SK-N-SH treated with all-trans-retinoic acid at 6 μM for 48 hours (cell line): ENCODE measurements around the gene KRT84.

ENCODE experiments used
- ATAC-seq: fragments of 200-7000 bp; cut with Tn5 transposase; 3 replicates; pipeline ENCODE4 v1.9.1; 2020; ENCODE audit warnings: mild to moderate bottlenecking, moderate library complexity
- ARNTL ChIP-seq: fragments of 450-650 bp; formaldehyde crosslinking; IDR thresholded peaks from 2 replicates; pipeline ENCODE4 v1.5.0; 2020; ENCODE audit warnings: low read depth, mild to moderate bottlenecking, moderate library complexity, borderline replicate concordance
- CREB5 ChIP-seq: fragments of 250-450 bp; sonication (Bioruptor Pico); IDR thresholded peaks from 2 replicates; pipeline ENCODE4 v1.5.1; 2020; ENCODE audit warnings: low read depth, mild to moderate bottlenecking, moderate library complexity
- GLIS3 ChIP-seq: fragments of 250-450 bp; sonication (Bioruptor Pico); IDR thresholded peaks from 2 replicates; pipeline ENCODE4 v1.5.0; 2020; ENCODE audit warnings: mild to moderate bottlenecking, moderate library complexity
- ISL1 ChIP-seq: fragments of 250-450 bp; sonication (Bioruptor Pico); IDR thresholded peaks from 2 replicates; pipeline ENCODE4 v2.1.2; 2022; ENCODE audit warnings: mild to moderate bottlenecking, moderate library complexity
- OSR1 ChIP-seq: fragments of 250-450 bp; sonication (Bioruptor Pico); IDR thresholded peaks from 2 replicates; pipeline ENCODE4 v1.8.0; 2022; ENCODE audit warnings: moderate library complexity, mild to moderate bottlenecking, inconsistent platforms
- PATZ1 ChIP-seq: fragments of 250-450 bp; sonication (Bioruptor Pico); IDR thresholded peaks from 2 replicates; pipeline ENCODE4 v1.8.0; 2020; ENCODE audit warnings: mild to moderate bottlenecking, moderate library complexity, borderline replicate concordance
- POU6F1 ChIP-seq: fragments of 250-450 bp; sonication (Bioruptor Pico); IDR thresholded peaks from 2 replicates; pipeline ENCODE4 v1.8.0; 2021; ENCODE audit warnings: low read depth, mild to moderate bottlenecking, moderate library complexity, borderline replicate concordance
- PPARA ChIP-seq: fragments of 250-450 bp; sonication (Bioruptor Pico); IDR thresholded peaks from 2 replicates; pipeline ENCODE4 v1.5.0; 2020; ENCODE audit warnings: mild to moderate bottlenecking, borderline replicate concordance
- RARB ChIP-seq: fragments of 250-450 bp; sonication (Bioruptor Pico); IDR thresholded peaks from 2 replicates; pipeline ENCODE4 v1.8.0; 2021; ENCODE audit warnings: mild to moderate bottlenecking, moderate library complexity
- SNAI2 ChIP-seq: fragments of 250-450 bp; sonication (Bioruptor Pico); IDR thresholded peaks from 2 replicates; pipeline ENCODE4 v1.5.0; 2020; ENCODE audit warnings: mild to moderate bottlenecking, moderate library complexity
- TCF4 ChIP-seq: fragments of 250-450 bp; sonication (Bioruptor Pico); IDR thresholded peaks from 2 replicates; pipeline ENCODE4 v1.8.0; 2021; ENCODE audit warnings: mild to moderate bottlenecking, moderate library complexity, borderline replicate concordance
- TOX ChIP-seq: fragments of 250-450 bp; sonication (Bioruptor Pico); IDR thresholded peaks from 2 replicates; pipeline ENCODE4 v1.8.0; 2021; ENCODE audit warnings: mild to moderate bottlenecking, moderate library complexity, borderline replicate concordance
- TSHZ2 ChIP-seq: fragments of 250-450 bp; sonication (Bioruptor Pico); IDR thresholded peaks from 2 replicates; pipeline ENCODE4 v1.5.0; 2020; ENCODE audit warnings: mild to moderate bottlenecking, moderate library complexity
- ZFP3 ChIP-seq: fragments of 250-450 bp; sonication (Bioruptor Pico); IDR thresholded peaks from 2 replicates; pipeline ENCODE4 v1.5.0; 2020; ENCODE audit warnings: mild to moderate bottlenecking, moderate library complexity
- ZNF565 ChIP-seq: fragments of 450-650 bp; formaldehyde crosslinking; conservative IDR thresholded peaks from 2 replicates; pipeline ENCODE4 v1.5.0; 2020; ENCODE audit warnings: low read depth, mild to moderate bottlenecking, moderate library complexity
- ZNF8 ChIP-seq: fragments of 450-650 bp; formaldehyde crosslinking; IDR thresholded peaks from 2 replicates; pipeline ENCODE4 v1.5.0; 2020; ENCODE audit warnings: mild to moderate bottlenecking, moderate library complexity

Gene KRT84

GRCh38 chr12:52342781-52343490 is 42.5 kb downstream of the KRT84 start:
- ATAC-seq: no peak
- TF ChIP-seq ISL1 (CRISPR knock-in tag) (no peak), POU6F1 (no peak), PPARA (no peak), PATZ1 (CRISPR knock-in tag) (no peak)

GRCh38 chr12:52341066-52341580 is 44.3 kb downstream of the KRT84 start:
- TF ChIP-seq PPARA: no peak
- TF ChIP-seq ZNF8: no peak
- no peak for TF ChIP-seq GLIS3 (CRISPR knock-in tag)
- TF ChIP-seq ZFP3 (CRISPR knock-in tag): no peak
- no peak for TF ChIP-seq ARNTL (CRISPR knock-in tag)
- no peak for TF ChIP-seq TOX (CRISPR knock-in tag)
- TF ChIP-seq PATZ1 (CRISPR knock-in tag): no peak
- TF ChIP-seq TCF4: no peak
- no peak for TF ChIP-seq RARB (CRISPR knock-in tag)
- no peak for TF ChIP-seq CREB5 (CRISPR knock-in tag)
- TF ChIP-seq OSR1 (CRISPR knock-in tag): no peak
- no peak for TF ChIP-seq ZNF565
- no peak for TF ChIP-seq SNAI2 (CRISPR knock-in tag)
- TF ChIP-seq TSHZ2 (CRISPR knock-in tag): no peak
- ATAC-seq: no peak

- ATAC-seq: no peak
- no peak for TF ChIP-seq POU6F1
- TF ChIP-seq PATZ1 (CRISPR knock-in tag): no peak
- no peak for TF ChIP-seq ZFP3 (CRISPR knock-in tag)
- no peak for TF ChIP-seq ISL1 (CRISPR knock-in tag)
- TF ChIP-seq TSHZ2 (CRISPR knock-in tag): no peak
- TF ChIP-seq ARNTL (CRISPR knock-in tag): no peak
- TF ChIP-seq CREB5 (CRISPR knock-in tag): no peak
- TF ChIP-seq ZNF8: no peak
- TF ChIP-seq RARB (CRISPR knock-in tag): no peak
Observed at GRCh38 chr12:52338241-52338960, 47.1 kb downstream of the KRT84 start.
